HG02943 (cell line): ENCODE results near the gene KIF21A.

Source experiments
- ATAC-seq: cut with Tn5 transposase; IDR thresholded peaks from one replicate; pipeline ENCODE4 v1.9.1; 2021; ENCODE audit warnings: mild to moderate bottlenecking, low read depth, moderate library complexity; ENCODE audit not compliant: unreplicated experiment

The KIF21A gene

DNA sequence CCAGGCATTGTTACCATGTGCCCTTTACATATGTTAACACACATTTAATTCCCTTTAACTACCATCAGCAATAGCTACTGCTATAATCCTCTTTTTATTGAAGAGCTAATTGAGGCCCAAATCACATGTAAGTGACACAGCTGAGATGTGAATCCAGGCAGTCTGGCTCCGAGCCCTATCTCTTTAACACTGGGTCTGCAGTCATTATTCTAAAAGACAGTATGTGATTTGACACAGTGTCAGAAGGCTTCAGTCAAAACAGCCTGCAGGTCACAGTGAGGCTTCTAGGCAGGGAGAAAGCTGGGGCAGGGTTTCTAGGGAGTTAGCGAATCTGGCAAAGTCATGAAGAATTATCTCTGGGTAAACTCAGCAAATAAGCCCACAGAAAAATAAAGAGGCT is 148.2 kb downstream of the KIF21A start:
- ATAC-seq, result no peak

GRCh38 chr12:39292125-39292630 is 150.7 kb downstream of the KIF21A start:
- no peak for ATAC-seq

DNA sequence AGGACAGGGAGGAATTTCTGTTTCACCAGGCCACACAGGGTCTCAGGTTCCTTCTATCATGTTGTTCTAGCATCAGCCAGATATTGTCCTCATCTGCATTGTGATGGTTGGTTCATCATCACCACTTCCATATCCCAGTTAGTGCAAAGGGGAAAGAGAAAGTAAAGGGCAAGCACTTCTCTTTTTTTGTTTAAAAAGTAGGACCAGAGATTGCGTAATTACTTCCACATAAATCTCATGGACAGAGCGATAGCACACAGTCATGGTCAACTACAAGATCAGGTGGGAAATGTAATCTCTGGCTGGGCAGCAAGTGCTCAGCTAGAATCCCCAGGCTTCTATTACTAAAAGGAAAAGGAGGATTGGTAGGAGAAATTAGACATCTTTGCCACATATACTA is 155.1 kb downstream of the KIF21A start:
- ATAC-seq, result no peak

DNA sequence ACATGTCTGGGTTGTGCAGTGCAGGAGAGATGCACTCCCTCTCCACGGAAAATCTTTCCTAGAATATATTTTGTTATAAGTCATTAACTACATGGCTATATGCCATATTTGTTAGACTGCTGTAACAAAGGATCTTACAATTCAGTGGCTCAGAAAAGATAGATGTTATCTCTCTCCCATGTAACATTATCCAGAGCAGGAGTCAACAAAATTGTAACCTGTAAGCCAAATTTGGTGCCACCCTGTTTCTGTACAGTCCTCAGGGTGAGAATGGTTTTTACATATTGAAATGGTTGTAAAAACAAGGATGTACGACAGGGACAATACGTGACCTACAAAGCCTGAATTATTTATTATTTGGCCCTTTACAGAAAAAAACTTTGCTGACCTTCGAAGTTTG is 155.5 kb downstream of the KIF21A start:
- no peak for ATAC-seq

DNA sequence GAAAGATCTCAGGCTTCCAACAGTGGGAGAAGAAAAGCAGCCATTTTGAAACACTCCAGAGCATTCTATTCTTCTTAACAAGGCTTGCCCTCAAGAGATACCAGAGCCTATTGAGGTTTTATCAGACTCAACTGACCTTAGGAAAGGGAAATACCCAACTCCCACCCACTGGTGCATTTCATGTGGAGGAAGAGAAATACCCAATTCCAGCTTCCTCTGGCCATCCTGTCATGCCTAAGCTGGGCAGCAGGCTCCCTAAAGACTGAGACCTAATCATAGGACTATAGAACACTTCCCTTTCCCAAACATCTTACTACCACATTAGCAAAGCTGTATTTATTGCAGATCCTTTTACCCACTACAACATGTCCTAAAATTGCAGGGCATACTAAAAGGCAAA is 164.5 kb downstream of the KIF21A start:
- no peak for ATAC-seq

GRCh38 chr12:39277416-39277815 is 165.5 kb downstream of the KIF21A start:
- no peak for ATAC-seq

DNA sequence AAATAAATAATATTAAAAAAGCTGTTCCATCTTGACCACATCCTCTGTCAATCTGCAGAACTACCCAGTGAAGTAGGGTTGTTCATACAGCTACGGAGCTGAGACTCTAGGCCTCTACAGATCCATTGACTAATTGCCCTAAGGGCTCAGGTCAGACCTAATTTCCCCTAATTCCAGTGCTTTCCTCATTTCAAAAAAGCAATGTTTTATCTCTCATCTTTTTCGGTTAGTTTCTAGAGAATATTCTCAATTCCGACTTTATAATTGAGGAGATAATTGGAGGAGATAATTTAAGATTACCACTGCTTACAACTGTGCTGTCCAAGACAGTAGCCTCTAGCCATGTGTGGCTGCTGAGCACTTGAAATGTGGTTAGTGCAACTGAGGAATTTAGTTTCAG is 167.1 kb downstream of the KIF21A start:
- no peak for ATAC-seq

- no peak for ATAC-seq
These were observed 169.9 kb downstream of the KIF21A start for GRCh38 chr12:39272871-39273655.

- no peak for ATAC-seq
These were observed 173.4 kb downstream of the KIF21A start for GRCh38 chr12:39269492-39269891.

DNA sequence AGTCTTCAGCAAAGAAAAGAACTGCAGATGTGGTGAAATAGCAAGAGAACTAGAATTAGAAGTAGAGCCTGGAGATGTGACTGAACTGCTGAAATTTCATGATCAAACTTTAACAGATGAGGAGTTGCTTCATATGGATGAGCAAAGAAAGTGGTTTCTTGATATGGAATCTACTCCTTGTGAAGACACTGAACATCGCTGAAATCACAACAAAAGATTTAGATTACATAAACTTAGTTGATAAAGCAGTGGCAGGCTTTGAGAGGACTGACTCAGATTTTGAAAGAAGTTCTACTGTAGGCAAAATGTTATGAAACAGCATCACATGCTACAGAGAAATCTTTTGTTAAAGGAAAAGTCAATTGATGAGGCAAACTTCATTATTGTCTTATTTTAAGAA is 175.0 kb downstream of the KIF21A start:
- ATAC-seq, result no peak

DNA sequence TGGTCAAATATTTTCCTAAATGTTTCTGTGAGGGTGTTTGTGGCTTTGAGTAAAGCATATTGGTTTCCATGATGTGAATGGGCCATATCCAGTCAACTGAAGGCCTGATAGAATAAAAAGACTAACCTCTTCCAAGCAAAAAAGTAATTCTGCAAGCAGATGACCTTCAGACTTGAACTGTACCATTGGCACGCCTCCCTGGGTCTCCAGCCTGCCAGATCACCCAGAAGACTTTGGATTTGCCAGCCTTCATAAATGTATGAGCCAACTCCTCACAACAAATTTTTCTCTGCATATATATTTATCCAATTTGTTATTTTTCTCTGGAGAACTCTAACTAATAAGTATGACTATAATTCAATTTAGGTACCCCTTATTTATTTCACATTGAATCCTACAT is 190.3 kb downstream of the KIF21A start:
- ATAC-seq, result no peak
